ENCODE results near the gene CMIP. TPM values are rescaled to one million over a fixed set of nuclear protein-coding genes. Genes with fewer than 3 reads are reported as not detected.

Gene CMIP
- total and polyA plus RNA-seq, 7 donors, result 11.0 to 60.3 (median 20.4) TPM

- Histone ChIP-seq H3K9me3 (no peaks in the 10 kb centered on the region), H3K4me1 (peaks cover 0 to 60% (median 48%) of the 10 kb centered on the region in 4 donors), H3K27ac (no peak overlapping the region), H3K4me3 (no peak overlapping the region), H3K36me3 (no peaks in the 10 kb centered on the region), H3K27me3 (no peaks in the 10 kb centered on the region)
- 61 to 81% methylated on average over 7 of the region's 7 CpGs for WGBS, 2 donors
- DNase-seq, result no peak
- TF ChIP-seq POLR2A (IDR thresholded peaks at IDR 0.05), result no peak
- no peak for TF ChIP-seq CTCF (IDR thresholded peaks at IDR 0.05)
- no peak for TF ChIP-seq POLR2AphosphoS5 (IDR thresholded peaks at IDR 0.05)
- TF ChIP-seq EP300 (IDR thresholded peaks at IDR 0.05), result no peak
- intact Hi-C loops (cut with DNase I), result loop anchor here (5.0 kb wide), 4 partner anchors 77 to 272 kb away; no protein-coding TSS in a partner anchor
Observed at GRCh38 chr16:81449899-81450608, 5.4 kb downstream of the CMIP start.

GRCh38 chr16:81450783-81451491 is 6.3 kb downstream of the CMIP start:
- H3K27ac ChIP-seq, result peak overlapping the region in 1 of 4 donors; percentile 12
- H3K4me1 ChIP-seq, result peaks cover 0 to 58% (median 48%) of the 10 kb centered on the region in 4 donors
- TF ChIP-seq CTCF (IDR thresholded peaks at IDR 0.05), result no peak
- no peak for TF ChIP-seq POLR2AphosphoS5 (IDR thresholded peaks at IDR 0.05)
- TF ChIP-seq POLR2A (IDR thresholded peaks at IDR 0.05), result no peak
- no peak for TF ChIP-seq EP300 (IDR thresholded peaks at IDR 0.05)
- WGBS, 2 donors, result 86 to 87% methylated on average over 12 of the region's 12 CpGs
- no peak overlapping the region for H3K4me3 ChIP-seq
- H3K36me3 ChIP-seq, result peaks cover 0 to under 1% (median 0%) of the 10 kb centered on the region in 4 donors
- no peaks in the 10 kb centered on the region for H3K9me3 ChIP-seq
- DNase-seq, result no peak
- H3K27me3 ChIP-seq, result no peaks in the 10 kb centered on the region
- intact Hi-C loops (cut with DNase I), result no loop called here

DNA sequence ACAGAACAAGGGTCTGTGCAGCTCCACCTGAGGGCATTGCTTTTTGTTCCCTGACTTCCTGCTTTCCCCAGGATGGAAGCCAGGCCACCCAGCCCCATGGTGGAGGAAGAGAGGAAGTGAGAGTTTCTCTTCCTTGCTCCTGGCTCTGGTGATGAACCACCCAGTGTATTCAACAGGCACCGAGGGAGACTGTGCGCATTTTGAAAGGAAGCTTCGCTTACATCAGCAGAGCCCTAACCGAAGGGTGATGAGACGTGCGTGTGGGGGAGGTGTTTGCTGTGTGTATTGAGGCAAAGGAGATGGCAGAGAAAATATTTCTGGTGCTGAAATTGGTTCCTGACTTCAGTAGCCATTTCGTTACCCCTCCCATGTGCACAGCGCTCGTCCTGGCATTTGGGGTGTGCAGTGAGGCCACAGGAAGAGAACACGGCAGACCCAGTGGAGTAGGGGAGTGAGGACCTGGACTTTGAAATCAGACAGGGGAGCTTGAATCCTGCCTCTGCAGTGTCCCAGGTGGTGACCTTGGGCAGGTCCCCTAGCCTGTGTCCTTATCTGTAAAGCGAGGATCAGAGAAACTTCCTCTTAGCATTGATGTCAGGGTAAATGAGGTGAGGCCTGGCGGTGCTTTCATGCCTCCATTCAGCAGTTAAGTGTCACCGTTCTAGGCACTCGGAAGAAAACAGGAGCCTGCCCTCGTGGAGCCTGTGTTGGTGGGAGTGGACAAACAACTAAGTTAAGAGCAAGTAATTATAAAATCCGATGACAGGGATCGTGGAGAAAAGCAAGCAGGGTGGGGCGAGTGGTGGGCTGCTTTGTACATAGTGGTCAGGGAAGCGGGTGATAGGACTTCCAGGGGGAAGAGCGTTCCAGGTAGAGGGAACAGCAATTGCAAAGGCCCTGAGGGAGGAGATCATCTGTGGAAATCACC is 7.4 kb downstream of the CMIP start:
- H3K27me3 ChIP-seq, result no peaks in the 10 kb centered on the region
- no peaks in the 10 kb centered on the region for H3K9me3 ChIP-seq
- no peak overlapping the region for H3K4me3 ChIP-seq
- 20 to 54% methylated on average over 20 of the region's 20 CpGs for WGBS, 2 donors
- peaks cover 0 to 11% (median 2%) of the 10 kb centered on the region in 4 donors for H3K36me3 ChIP-seq
- no peak for TF ChIP-seq EP300 (IDR thresholded peaks at IDR 0.05)
- no peak for TF ChIP-seq POLR2A (IDR thresholded peaks at IDR 0.05)
- TF ChIP-seq CTCF (IDR thresholded peaks at IDR 0.05), result no peak
- TF ChIP-seq POLR2AphosphoS5 (IDR thresholded peaks at IDR 0.05), result peak in 1 of 4 donors; percentile 37
- H3K4me1 ChIP-seq, result peaks cover 0 to 51% (median 41%) of the 10 kb centered on the region in 4 donors
- intact Hi-C loops (cut with DNase I), result no loop called here
- H3K27ac ChIP-seq, result peak overlapping the region; percentile 12 to 38 (median 30)
- DNase-seq, result no peak

DNA sequence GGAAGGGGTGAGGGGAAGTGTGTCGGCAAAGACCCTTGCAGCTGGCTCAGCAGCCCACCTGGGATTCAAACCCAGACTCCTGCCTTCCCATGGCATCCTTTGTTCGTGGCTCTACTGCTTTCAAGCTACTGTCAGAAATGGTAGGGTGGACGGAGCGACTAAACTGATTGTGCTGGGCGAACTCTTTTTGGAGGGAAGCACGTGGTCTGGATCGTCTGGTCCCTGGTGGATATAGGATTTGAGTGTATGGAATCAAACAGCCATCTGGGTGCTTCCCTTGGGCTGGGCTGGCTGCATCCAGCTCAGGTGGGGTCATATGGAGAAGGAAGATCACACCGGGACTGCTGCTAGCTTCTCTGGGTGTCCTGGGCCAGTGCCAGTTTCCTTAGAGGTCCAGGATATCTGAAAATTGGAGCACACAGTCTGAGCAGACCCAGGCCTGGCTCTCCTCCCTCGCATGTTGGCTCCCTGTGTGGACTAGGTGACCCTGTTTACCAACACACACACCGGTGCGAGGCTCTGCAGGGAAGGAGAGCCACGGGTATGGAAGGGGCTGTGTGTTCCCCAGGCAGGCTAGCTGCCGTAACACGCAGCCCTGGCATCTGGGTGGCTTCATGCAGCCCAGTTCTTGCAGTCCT is 8.6 kb downstream of the CMIP start:
- H3K4me1 ChIP-seq, result peaks cover 0 to 51% (median 39%) of the 10 kb centered on the region in 4 donors
- no peaks in the 10 kb centered on the region for H3K27me3 ChIP-seq
- no peak overlapping the region for H3K4me3 ChIP-seq
- WGBS, 2 donors, result 63 to 82% methylated on average over 14 of the region's 14 CpGs
- H3K9me3 ChIP-seq, result no peaks in the 10 kb centered on the region
- intact Hi-C loops (cut with DNase I), result no loop called here
- H3K27ac ChIP-seq, result no peak overlapping the region
- no peak for TF ChIP-seq CTCF (IDR thresholded peaks at IDR 0.05)
- no peak for TF ChIP-seq POLR2A (IDR thresholded peaks at IDR 0.05)
- TF ChIP-seq EP300 (IDR thresholded peaks at IDR 0.05), result no peak
- TF ChIP-seq POLR2AphosphoS5 (IDR thresholded peaks at IDR 0.05), result no peak
- H3K36me3 ChIP-seq, result peaks cover 0 to 15% (median 2%) of the 10 kb centered on the region in 4 donors
- DNase-seq, result no peak

Measured in sigmoid colon (tissue), 7 donors.